Endothelial cell of umbilical vein (primary cell): ENCODE data around the gene KANSL1. TPM values are rescaled to one million over a fixed set of nuclear protein-coding genes. Genes with fewer than 3 reads are reported as not detected.

Source experiments
- BruUV-seq: library from RNA; stranded (reverse); fragments of 400-500 nt; replicated peaks from 2 replicates; lab custom pipeline; 2021; lab: Mats Ljungman, UMichigan
- CTCF ChIA-PET: fragments of 300-600, 350-600 bp; sonication (Branson Sonifier 250); formaldehyde crosslinking; loops from one replicate; lab custom pipeline; 2021; ENCODE audit warnings: antibody characterized with exemption, inconsistent platforms; lab: Charles Lee
- POLR2A ChIA-PET: fragments of 300-600, 350-600 bp; sonication (Branson Sonifier 250); formaldehyde crosslinking; loops from one replicate; lab custom pipeline; 2021; ENCODE audit warnings: antibody characterized with exemption, inconsistent platforms; lab: Charles Lee
- DNase-seq: peaks from one replicate; pipeline ENCODE4 v3.0.0-alpha.2; 2011; ENCODE audit warnings: low read depth, low spot score
- FAIRE-seq: peaks from 2 replicates; lab custom pipeline; 2011; peaks lifted over from hg19 to GRCh38; lab: Jason Lieb, UNC
- H2AFZ ChIP-seq: 2 replicates; pipeline ENCODE4 v1.6.0; 2012; ENCODE audit warnings: low read depth, low read length, control low read depth, inconsistent platforms
- H3K27ac ChIP-seq: 2 replicates; pipeline ENCODE4 v1.5.1; 2011; ENCODE audit warnings: low read depth, mild to moderate bottlenecking, control low read depth, low read length, moderate library complexity; ENCODE audit not compliant: insufficient read depth
- H3K27me3 ChIP-seq, 2 experiments: 2 replicates each; pipeline versions ENCODE4 v1.6.0 to v1.6.1; 2011; ENCODE audit warnings: low read length in 2 of 2, mixed read lengths in 1 of 2; ENCODE audit not compliant: control insufficient read depth in 2 of 2, insufficient read depth in 2 of 2
- H3K36me3 ChIP-seq, 2 experiments: 2 replicates in 1 of 2; 3 replicates in 1 of 2; pipeline ENCODE4 v1.5.1; 2011; ENCODE audit warnings: low read length in 2 of 2, mild to moderate bottlenecking in 1 of 2, moderate library complexity in 1 of 2; ENCODE audit not compliant: control insufficient read depth in 2 of 2, insufficient read depth in 2 of 2; ENCODE audit errors: extremely low read depth in 1 of 2
- H3K4me1 ChIP-seq: 3 replicates; pipeline ENCODE4 v1.5.1; 2011; ENCODE audit warnings: mild to moderate bottlenecking, low read length; ENCODE audit not compliant: control insufficient read depth, insufficient read depth; ENCODE audit errors: extremely low read depth
- H3K4me2 ChIP-seq: 2 replicates; pipeline ENCODE4 v1.6.1; 2011; ENCODE audit warnings: low read length, control low read depth, mixed read lengths; ENCODE audit not compliant: insufficient read depth
- H3K4me3 ChIP-seq, 3 experiments: fragments of 200-600 bp in 1 of 3; sonication (generic), shearing (Covaris generic) in 1 of 3; replicated peaks in 1 of 3; 2 replicates each; pipeline ENCODE4 v1.5.1; 2011 to 2016; ENCODE audit warnings: control low read depth in 3 of 3, low read length in 3 of 3, mild to moderate bottlenecking in 2 of 3, inconsistent platforms in 1 of 3, low read depth in 1 of 3, moderate library complexity in 1 of 3; ENCODE audit not compliant: insufficient read depth in 1 of 3
- H3K79me2 ChIP-seq: 2 replicates; pipeline ENCODE4 v1.6.0; 2012; ENCODE audit warnings: low read length, inconsistent platforms; ENCODE audit not compliant: control insufficient read depth, insufficient read depth
- H3K9ac ChIP-seq: replicated peaks from 2 replicates; pipeline ENCODE3; 2011; ENCODE audit warnings: low read length, control low read depth; ENCODE audit not compliant: insufficient read depth; ENCODE audit errors: extremely low read depth
- H3K9me1 ChIP-seq: replicated peaks from 3 replicates; pipeline ENCODE4 v1.6.0; 2011; ENCODE audit warnings: mild to moderate bottlenecking, low read length; ENCODE audit not compliant: control insufficient read depth, insufficient read depth; ENCODE audit errors: extremely low read depth
- H3K9me3 ChIP-seq: replicated peaks from 2 replicates; pipeline ENCODE4 v1.5.1; 2012; ENCODE audit warnings: low read length, inconsistent platforms; ENCODE audit not compliant: control insufficient read depth, insufficient read depth
- H4K20me1 ChIP-seq: replicated peaks from 2 replicates; pipeline ENCODE3; 2011; ENCODE audit warnings: mild to moderate bottlenecking, low read length; ENCODE audit not compliant: control insufficient read depth, insufficient read depth; ENCODE audit errors: extremely low read depth
- EZH2 ChIP-seq: IDR thresholded peaks from 2 replicates; pipeline ENCODE4 v1.6.1; 2012; ENCODE audit warnings: borderline replicate concordance, low read depth, mild to moderate bottlenecking, moderate library complexity, low read length, inconsistent platforms; ENCODE audit not compliant: severe bottlenecking
- FOS ChIP-seq: IDR thresholded peaks from 2 replicates; pipeline ENCODE4 v1.6.1; 2011; ENCODE audit warnings: mild to moderate bottlenecking, low read length, moderate library complexity, borderline replicate concordance; ENCODE audit not compliant: insufficient read depth
- GATA2 ChIP-seq: IDR thresholded peaks from 2 replicates; pipeline ENCODE4 v1.7.0; 2011; ENCODE audit warnings: low read depth, mild to moderate bottlenecking, moderate library complexity, mixed read lengths, low read length; ENCODE audit not compliant: insufficient read length, insufficient read depth
- JUN ChIP-seq: IDR thresholded peaks from 2 replicates; pipeline ENCODE4 v1.6.1; 2011; ENCODE audit warnings: borderline replicate concordance, low read depth; ENCODE audit not compliant: insufficient read length, insufficient read depth
- MYC ChIP-seq: IDR thresholded peaks from one replicate; pipeline ENCODE4 v1.6.1; 2011; ENCODE audit warnings: mild to moderate bottlenecking, low read depth, low read length
- POLR2A ChIP-seq: IDR thresholded peaks from 2 replicates; pipeline ENCODE4 v1.6.1; 2012; ENCODE audit warnings: low read depth, mild to moderate bottlenecking, control low read depth, low read length
- POLR2AphosphoS5 ChIP-seq: IDR thresholded peaks from 2 replicates; pipeline ENCODE4 v1.6.1; 2012; ENCODE audit warnings: low read depth, mild to moderate bottlenecking, control low read depth, low read length, moderate library complexity; ENCODE audit not compliant: insufficient read depth
- dilution Hi-C: fragments of 300-500 bp; cut with MboI; formaldehyde crosslinking; loops from one replicate; pipeline ENCODE4 v1.15.0; 2019; ENCODE audit warnings: low sequenced_read_pairs; ENCODE audit not compliant: extremely low pct_ligation_motif_present
- intact Hi-C: fragments of 100-400 bp; cut with micrococcal nuclease; formaldehyde crosslinking; loops from one replicate; pipeline ENCODE4 v1.10.0; 2022
- polyA plus RNA-seq, 4 experiments: library from polyadenylated mRNA; depleted of rRNA in 3 of 4; stranded (reverse) in 3 of 4; unstranded in 1 of 4; fragments of >200 nt; gene quantifications; 2 replicates each; pipeline versions ENCODE4 v1.2.1 to v1.2.3, GENCODE V29; 2011 to 2012; ENCODE audit warnings: missing spikeins in 1 of 4
- total RNA-seq: library from RNA; stranded (reverse); gene quantifications from 2 replicates; pipeline ENCODE4 v1.2.3, GENCODE V29; 2021
- TF ChIP-seq, protein P1 (sequence below): IDR thresholded peaks from 2 replicates; pipeline ENCODE4 v1.6.1; 2011; ENCODE audit not compliant: insufficient read depth, insufficient read length
- TF ChIP-seq, protein P2 (sequence below), 2 donors: IDR thresholded peaks; 1 replicate in 1 of 2; 2 replicates in 1 of 2; pipeline ENCODE4 v1.5.1; 2011; ENCODE audit warnings: low read length in 2 of 2, mild to moderate bottlenecking in 2 of 2, moderate library complexity in 2 of 2, control low read depth in 1 of 2, inconsistent platforms in 1 of 2, low read depth in 1 of 2; ENCODE audit not compliant: insufficient read depth in 1 of 2; ENCODE audit errors: extremely low read depth in 1 of 2

Gene KANSL1
- total and polyA plus RNA-seq, 2 donors (not counting 3 experiments of a cell fraction or from before 2014, with no cell fraction given): 29.1 to 74.0 TPM

DNA sequence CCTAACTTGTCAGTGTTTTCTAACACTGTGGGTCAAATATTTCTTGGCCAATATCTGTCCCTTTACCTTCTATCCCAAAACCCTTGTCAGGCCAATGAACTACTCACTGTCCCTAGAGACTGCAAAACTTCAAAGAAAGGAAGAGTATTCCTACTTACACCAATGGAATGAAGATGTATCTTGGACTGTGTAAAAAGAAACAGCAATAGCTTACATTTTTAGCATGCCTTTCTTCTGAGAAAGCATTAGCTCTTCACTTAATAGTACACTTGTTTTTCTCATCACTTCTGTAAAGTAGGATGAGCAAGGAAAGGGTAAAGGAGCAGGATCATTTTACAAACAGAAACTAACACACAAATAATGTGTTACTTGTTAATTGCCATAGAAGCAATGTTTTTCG lies 120.2 kb downstream of the KANSL1 start:
- H3K27me3 ChIP-seq: no peaks in the 10 kb centered on the region
- intact Hi-C loops (no loop called here), dilution Hi-C loops (no loop called here)
- H3K4me2 ChIP-seq: no peak overlapping the region
- H3K4me3 ChIP-seq: no peak overlapping the region
- DNase-seq (no peak), FAIRE-seq (no peak)
- no TSS peak for BruUV-seq
- POLR2A ChIA-PET: no interaction called here
- H3K9ac ChIP-seq: no peak overlapping the region
- H3K36me3 ChIP-seq: no peaks in the 10 kb centered on the region
- H3K9me1 ChIP-seq: no peaks in the 10 kb centered on the region
- CTCF ChIA-PET: interaction anchor here (0.6 to 2.1 kb wide), 5 partner anchors 16 to 120 kb away, joined by 3 to 12 read pairs (median 3); partner anchors contain the start of gene KANSL1
- no peaks in the 10 kb centered on the region for H3K9me3 ChIP-seq
- H2AFZ ChIP-seq: no peak overlapping the region
- no peak for TF ChIP-seq POLR2A
- no peak for TF ChIP-seq EZH2
- TF ChIP-seq POLR2AphosphoS5: no peak
- TF ChIP-seq, protein P1, sequence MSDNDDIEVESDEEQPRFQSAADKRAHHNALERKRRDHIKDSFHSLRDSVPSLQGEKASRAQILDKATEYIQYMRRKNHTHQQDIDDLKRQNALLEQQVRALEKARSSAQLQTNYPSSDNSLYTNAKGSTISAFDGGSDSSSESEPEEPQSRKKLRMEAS: no peak
- TF ChIP-seq MYC: no peak
- TF ChIP-seq, protein P2, sequence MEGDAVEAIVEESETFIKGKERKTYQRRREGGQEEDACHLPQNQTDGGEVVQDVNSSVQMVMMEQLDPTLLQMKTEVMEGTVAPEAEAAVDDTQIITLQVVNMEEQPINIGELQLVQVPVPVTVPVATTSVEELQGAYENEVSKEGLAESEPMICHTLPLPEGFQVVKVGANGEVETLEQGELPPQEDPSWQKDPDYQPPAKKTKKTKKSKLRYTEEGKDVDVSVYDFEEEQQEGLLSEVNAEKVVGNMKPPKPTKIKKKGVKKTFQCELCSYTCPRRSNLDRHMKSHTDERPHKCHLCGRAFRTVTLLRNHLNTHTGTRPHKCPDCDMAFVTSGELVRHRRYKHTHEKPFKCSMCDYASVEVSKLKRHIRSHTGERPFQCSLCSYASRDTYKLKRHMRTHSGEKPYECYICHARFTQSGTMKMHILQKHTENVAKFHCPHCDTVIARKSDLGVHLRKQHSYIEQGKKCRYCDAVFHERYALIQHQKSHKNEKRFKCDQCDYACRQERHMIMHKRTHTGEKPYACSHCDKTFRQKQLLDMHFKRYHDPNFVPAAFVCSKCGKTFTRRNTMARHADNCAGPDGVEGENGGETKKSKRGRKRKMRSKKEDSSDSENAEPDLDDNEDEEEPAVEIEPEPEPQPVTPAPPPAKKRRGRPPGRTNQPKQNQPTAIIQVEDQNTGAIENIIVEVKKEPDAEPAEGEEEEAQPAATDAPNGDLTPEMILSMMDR (IDR thresholded peaks at IDR 0.05; ENCODE audit: extremely low read depth in 1 of 2, insufficient read depth in 1 of 2, low read depth in 1 of 2, low read length in 2 of 2): no peak
- no peak for TF ChIP-seq JUN
- TF ChIP-seq GATA2: no peak
- TF ChIP-seq FOS: no peak
- H3K4me1 ChIP-seq: peaks cover 4% of the 10 kb centered on the region
- peaks cover 52% of the 10 kb centered on the region for H3K79me2 ChIP-seq
- peaks cover 3% of the 10 kb centered on the region for H4K20me1 ChIP-seq
- H3K27ac ChIP-seq: no peak overlapping the region
